ENCODE measurements around the gene DEFB116. TPM values are rescaled to one million over a fixed set of nuclear protein-coding genes. Genes with fewer than 3 reads are reported as not detected.
"Not testable (repeated sequence)": the region's sequence is repeated elsewhere in the genome, so short reads cannot be mapped to it uniquely, and the experiment has no call there.

Gene DEFB116
- total RNA-seq, result not detected

GRCh38 chr20:31308535-31309162, at the start of gene DEFB116:
DEFB116 (minus strand) TSS chr20:31308585; CDS start chr20:31308585, 0 bp downstream.
- TF ChIP-seq, protein P1, sequence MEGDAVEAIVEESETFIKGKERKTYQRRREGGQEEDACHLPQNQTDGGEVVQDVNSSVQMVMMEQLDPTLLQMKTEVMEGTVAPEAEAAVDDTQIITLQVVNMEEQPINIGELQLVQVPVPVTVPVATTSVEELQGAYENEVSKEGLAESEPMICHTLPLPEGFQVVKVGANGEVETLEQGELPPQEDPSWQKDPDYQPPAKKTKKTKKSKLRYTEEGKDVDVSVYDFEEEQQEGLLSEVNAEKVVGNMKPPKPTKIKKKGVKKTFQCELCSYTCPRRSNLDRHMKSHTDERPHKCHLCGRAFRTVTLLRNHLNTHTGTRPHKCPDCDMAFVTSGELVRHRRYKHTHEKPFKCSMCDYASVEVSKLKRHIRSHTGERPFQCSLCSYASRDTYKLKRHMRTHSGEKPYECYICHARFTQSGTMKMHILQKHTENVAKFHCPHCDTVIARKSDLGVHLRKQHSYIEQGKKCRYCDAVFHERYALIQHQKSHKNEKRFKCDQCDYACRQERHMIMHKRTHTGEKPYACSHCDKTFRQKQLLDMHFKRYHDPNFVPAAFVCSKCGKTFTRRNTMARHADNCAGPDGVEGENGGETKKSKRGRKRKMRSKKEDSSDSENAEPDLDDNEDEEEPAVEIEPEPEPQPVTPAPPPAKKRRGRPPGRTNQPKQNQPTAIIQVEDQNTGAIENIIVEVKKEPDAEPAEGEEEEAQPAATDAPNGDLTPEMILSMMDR (IDR thresholded peaks at IDR 0.05), result no peak
- H3K27ac ChIP-seq, result no peak within 1 kb of the TSS
- H3K9me3 ChIP-seq, result peaks cover 0 to 9% of the 10 kb centered on the region in 2 donors
- no peak for DNase-seq (ENCODE audit: low spot score)
- H3K4me1 ChIP-seq, result no peaks in the 10 kb centered on the region
- H3K27me3 ChIP-seq, result no peaks in the 10 kb centered on the region
- H3K4me3 ChIP-seq, result no peak within 1 kb of the TSS
- H3K36me3 ChIP-seq, result no peaks in the 10 kb centered on the region

DNA sequence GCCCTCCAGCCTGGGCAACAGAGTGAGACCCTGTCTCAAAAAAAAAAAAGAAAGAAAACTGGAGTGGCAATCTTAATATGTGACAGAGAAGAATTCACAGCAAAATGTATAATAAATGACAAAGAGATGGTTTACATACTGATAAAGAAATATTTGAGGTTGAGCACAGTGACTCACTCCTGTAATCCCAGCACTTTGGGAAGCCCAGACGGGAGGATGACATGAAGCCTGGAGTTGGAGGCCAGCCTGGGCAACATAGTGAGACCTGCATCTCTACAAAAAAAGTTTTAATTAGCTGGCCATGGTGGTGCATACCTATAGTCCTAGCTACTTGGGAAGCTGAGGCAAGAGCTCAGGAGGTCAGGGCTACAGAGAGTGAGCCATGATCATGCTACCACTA, 47.6 kb upstream of the DEFB116 start:
- H3K27ac ChIP-seq, result no peak overlapping the region
- no peaks in the 10 kb centered on the region for H3K4me1 ChIP-seq
- no peaks in the 10 kb centered on the region for H3K27me3 ChIP-seq
- H3K36me3 ChIP-seq, result no peaks in the 10 kb centered on the region
- TF ChIP-seq, protein P1 (IDR thresholded peaks at IDR 0.05), result no peak
- no peaks in the 10 kb centered on the region for H3K9me3 ChIP-seq
- H3K4me3 ChIP-seq, result no peak overlapping the region
- DNase-seq (ENCODE audit: low spot score), result no peak

- Histone ChIP-seq H3K36me3 (no peaks in the 10 kb centered on the region), H3K9me3 (no peaks in the 10 kb centered on the region), H3K27ac (no peak overlapping the region), H3K4me3 (no peak overlapping the region), H3K27me3 (no peaks in the 10 kb centered on the region), H3K4me1 (no peaks in the 10 kb centered on the region)
- no peak for DNase-seq (ENCODE audit: low spot score)
- TF ChIP-seq, protein P1 (IDR thresholded peaks at IDR 0.05), result no peak
Observed at GRCh38 chr20:31341470-31341869, 33.1 kb upstream of the DEFB116 start.

- H3K36me3 ChIP-seq, result no peaks in the 10 kb centered on the region
- TF ChIP-seq, protein P1 (IDR thresholded peaks at IDR 0.05), result no peak
- no peaks in the 10 kb centered on the region for H3K4me1 ChIP-seq
- H3K27me3 ChIP-seq, result no peaks in the 10 kb centered on the region
- no peak overlapping the region for H3K4me3 ChIP-seq
- H3K27ac ChIP-seq, result no peak overlapping the region
- H3K9me3 ChIP-seq, result peaks cover 0 to 11% of the 10 kb centered on the region in 2 donors
- DNase-seq (ENCODE audit: low spot score), result no peak
Observed at GRCh38 chr20:31330893-31331292, 22.5 kb upstream of the DEFB116 start.

- H3K4me3 ChIP-seq, result no peak overlapping the region
- H3K27me3 ChIP-seq, result no peaks in the 10 kb centered on the region
- H3K27ac ChIP-seq, result no peak overlapping the region
- peaks cover 0 to 32% of the 10 kb centered on the region in 2 donors for H3K9me3 ChIP-seq
- H3K36me3 ChIP-seq, result no peaks in the 10 kb centered on the region
- TF ChIP-seq, protein P1 (IDR thresholded peaks at IDR 0.05), result no peak
- DNase-seq (ENCODE audit: low spot score), result no peak
- no peaks in the 10 kb centered on the region for H3K4me1 ChIP-seq
Observed at GRCh38 chr20:31322504-31322903, 14.1 kb upstream of the DEFB116 start.

DNA sequence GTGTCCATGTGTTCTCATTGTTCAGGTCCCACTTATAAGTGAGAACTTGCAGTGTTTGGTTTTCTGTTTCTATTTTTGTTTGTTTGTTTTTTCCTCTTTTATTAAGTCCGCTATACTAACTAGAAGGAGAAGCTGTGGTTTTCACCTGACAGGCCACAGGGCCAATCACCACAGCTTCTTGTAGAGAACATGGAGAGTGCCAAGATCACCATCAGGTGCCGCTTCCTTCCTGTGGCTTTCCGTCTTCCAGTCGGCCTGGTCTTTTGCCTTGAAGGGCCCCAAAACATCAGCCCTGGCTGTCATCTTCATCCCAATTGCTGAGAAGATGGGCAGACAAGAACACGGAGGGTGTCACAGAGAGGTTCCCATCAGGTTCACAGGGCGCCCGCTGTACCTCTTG, 23.4 kb downstream of the DEFB116 start:
- H3K4me3 ChIP-seq; H3K27me3 ChIP-seq; H3K9me3 ChIP-seq; H3K36me3 ChIP-seq; H3K4me1 ChIP-seq; H3K27ac ChIP-seq; DNase-seq (ENCODE audit: low spot score): not testable (repeated sequence)

Data from right atrium auricular region (tissue), 2 donors.